Upper lobe of left lung (tissue), 6 donors: ENCODE data around the gene ENDOV. TPM values are rescaled to one million over a fixed set of nuclear protein-coding genes. Genes with fewer than 3 reads are reported as not detected.
A peak's percentile ranks its signal among the peaks of the same experiment; 100 is the strongest.

Experiments
- ATAC-seq, 2 donors: fragments of 200-7000 bp; cut with Tn5 transposase; one replicate each; pipeline ENCODE4 v1.9.1; 2022; ENCODE audit warnings: mild to moderate bottlenecking in 2 of 2, moderate library complexity in 2 of 2; ENCODE audit not compliant: low FRiP score in 2 of 2
- DNase-seq, 2 donors: peaks; one replicate each; pipeline ENCODE4 v3.0.0-alpha.2; 2019 to 2020
- H3K27ac ChIP-seq, 4 donors: fragments of 200-600 bp; sonication (generic); one replicate each; pipeline ENCODE4 v1.5.1; 2016 to 2019
- H3K27me3 ChIP-seq, 4 donors: fragments of 200-600 bp; sonication (generic); one replicate each; pipeline ENCODE4 v1.5.1; 2017 to 2019
- H3K36me3 ChIP-seq, 4 donors: fragments of 200-600 bp; sonication (generic); one replicate each; pipeline ENCODE4 v1.5.1; 2016 to 2019
- H3K4me1 ChIP-seq, 4 donors: fragments of 200-600 bp; sonication (generic); one replicate each; pipeline ENCODE4 v1.5.1; 2018 to 2019
- H3K4me3 ChIP-seq, 4 donors: fragments of 200-600 bp; sonication (generic); one replicate each; pipeline ENCODE4 v1.5.1; 2017 to 2019; ENCODE audit warnings: mild to moderate bottlenecking in 2 of 4, moderate library complexity in 1 of 4
- H3K9me3 ChIP-seq, 4 donors: fragments of 200-600 bp; sonication (generic); one replicate each; pipeline ENCODE4 v1.5.1; 2018 to 2019
- CTCF ChIP-seq, 6 experiments: fragments of 450-650 bp in 4 of 6; fragments of 200-600 bp in 2 of 6; sonication (generic) in 2 of 6; IDR thresholded peaks; one replicate each; pipeline ENCODE4 v1.5.1; 2016 to 2019; ENCODE audit warnings: antibody characterized with exemption in 6 of 6
- EP300 ChIP-seq, 4 donors: sonication (generic); formaldehyde crosslinking; IDR thresholded peaks; one replicate each; pipeline ENCODE4 v1.5.1; 2017; ENCODE audit warnings: antibody characterized with exemption in 4 of 4, control low read depth in 2 of 4
- POLR2A ChIP-seq, 4 donors: fragments of 450-650 bp; IDR thresholded peaks; one replicate each; pipeline ENCODE4 v1.5.1; 2016 to 2017; ENCODE audit warnings: antibody characterized with exemption in 4 of 4, mild to moderate bottlenecking in 2 of 4
- POLR2AphosphoS5 ChIP-seq, 2 donors: sonication (generic); formaldehyde crosslinking; IDR thresholded peaks; one replicate each; pipeline ENCODE4 v1.5.1; 2017; ENCODE audit warnings: antibody characterized with exemption in 2 of 2
- WGBS, 2 donors: methylation state at CpG; one replicate each; pipeline ENCODE4 v1.1.5; 2017 to 2018; 5-methylcytosine and 5-hydroxymethylcytosine counted together
- total RNA-seq, 6 donors: library from RNA; depleted of rRNA in 4 of 6; stranded (reverse); fragments of >200 nt in 4 of 6; gene quantifications; one replicate each; pipeline versions ENCODE4 v1.1.0 to v1.2.1, GENCODE V29; 2016 to 2021
- donor health status: DM: no; HTN: no; CAD: no; lungs with moderate emphysema.
- donor health status: DM: no; HTN: yes; CAD: no; lungs with severe emphysema.

Gene ENDOV
- total RNA-seq, 6 donors from 2014 or later = 16.7 to 93.2 (median 25.6) TPM

GRCh38 chr17:80451104-80451775 lies 36.3 kb downstream of the ENDOV start:
- Histone ChIP-seq H3K36me3 (no peaks in the 10 kb centered on the region), H3K27ac (peak overlapping the region in 1 of 4 donors; percentile 67), H3K4me3 (no peak overlapping the region), H3K4me1 (peaks cover 12 to 33% (median 22%) of the 10 kb centered on the region in 4 donors), H3K9me3 (no peaks in the 10 kb centered on the region), H3K27me3 (no peaks in the 10 kb centered on the region)
- 79 to 86% methylated on average over 7 to 9 of the region's 9 CpGs for WGBS, 2 donors
- ATAC-seq (no peak), DNase-seq (peak in 1 of 2 donors; percentile 53)
- TF ChIP-seq POLR2A (IDR thresholded peaks at IDR 0.05) (no peak), CTCF (IDR thresholded peaks at IDR 0.05) (no peak), EP300 (IDR thresholded peaks at IDR 0.05) (no peak), POLR2AphosphoS5 (IDR thresholded peaks at IDR 0.05) (no peak)

GRCh38 chr17:80452173-80452915 lies 37.4 kb downstream of the ENDOV start:
- no peak for ATAC-seq
- no peak for TF ChIP-seq CTCF (IDR thresholded peaks at IDR 0.05)
- no peak for TF ChIP-seq EP300 (IDR thresholded peaks at IDR 0.05)
- no peak for TF ChIP-seq POLR2A (IDR thresholded peaks at IDR 0.05)
- TF ChIP-seq POLR2AphosphoS5 (IDR thresholded peaks at IDR 0.05) = no peak
- no peaks in the 10 kb centered on the region for H3K36me3 ChIP-seq
- peak in 1 of 2 donors; percentile 63 for DNase-seq
- H3K9me3 ChIP-seq = no peaks in the 10 kb centered on the region
- no peak overlapping the region for H3K4me3 ChIP-seq
- 85 to 92% methylated on average over 2 to 12 of the region's 14 CpGs for WGBS, 2 donors
- H3K27ac ChIP-seq = no peak overlapping the region
- H3K27me3 ChIP-seq = no peaks in the 10 kb centered on the region
- H3K4me1 ChIP-seq = peaks cover 12 to 37% (median 22%) of the 10 kb centered on the region in 4 donors

- H3K4me1 ChIP-seq = peaks cover 12 to 40% (median 22%) of the 10 kb centered on the region in 4 donors
- DNase-seq = no peak
- no peaks in the 10 kb centered on the region for H3K9me3 ChIP-seq
- TF ChIP-seq CTCF (IDR thresholded peaks at IDR 0.05) = no peak
- TF ChIP-seq POLR2A (IDR thresholded peaks at IDR 0.05) = no peak
- TF ChIP-seq POLR2AphosphoS5 (IDR thresholded peaks at IDR 0.05) = no peak
- no peak for TF ChIP-seq EP300 (IDR thresholded peaks at IDR 0.05)
- no peaks in the 10 kb centered on the region for H3K27me3 ChIP-seq
- H3K36me3 ChIP-seq = no peaks in the 10 kb centered on the region
- WGBS, 2 donors = 82 to 87% methylated on average over 18 to 19 of the region's 19 CpGs
- H3K27ac ChIP-seq = no peak overlapping the region
- peak overlapping the region in 3 of 4 donors; percentile 62 to 90 (median 75) for H3K4me3 ChIP-seq
- no peak for ATAC-seq
Measured at GRCh38 chr17:80453126-80453997, 38.4 kb downstream of the ENDOV start.

- no peak for TF ChIP-seq POLR2AphosphoS5 (IDR thresholded peaks at IDR 0.05)
- no peak for TF ChIP-seq POLR2A (IDR thresholded peaks at IDR 0.05)
- H3K27ac ChIP-seq = peak overlapping the region; percentile 94 to 99 (median 96)
- peaks cover 12 to 40% (median 22%) of the 10 kb centered on the region in 4 donors for H3K4me1 ChIP-seq
- H3K9me3 ChIP-seq = no peaks in the 10 kb centered on the region
- DNase-seq (peak in 1 of 2 donors; percentile 69), ATAC-seq (no peak)
- no peaks in the 10 kb centered on the region for H3K36me3 ChIP-seq
- peak overlapping the region; percentile 62 to 90 (median 73) for H3K4me3 ChIP-seq
- no peaks in the 10 kb centered on the region for H3K27me3 ChIP-seq
- 43 to 54% methylated on average over 21 to 29 of the region's 36 CpGs for WGBS, 2 donors
Measured at GRCh38 chr17:80453998-80454556, 39.1 kb downstream of the ENDOV start.
